A549 (cell line): ENCODE data around the gene CRACDL.

Source experiments
- BHLHE40 ChIP-seq: IDR thresholded peaks from 2 replicates; pipeline ENCODE4 v1.6.1; 2012; ENCODE audit warnings: low read depth, low read length, inconsistent platforms
- CTCF ChIP-seq: fragments of >200 bp; sonication (Bioruptor Twin); formaldehyde crosslinking; IDR thresholded peaks from 3 replicates; pipeline ENCODE4 v1.5.1; 2016
- FOSB ChIP-seq: fragments of 250-450 bp; sonication (Bioruptor Pico); IDR thresholded peaks from 2 replicates; pipeline ENCODE4 v1.5.0; 2020; ENCODE audit warnings: mild to moderate bottlenecking, moderate library complexity
- HES2 ChIP-seq: fragments of >200 bp; sonication (Bioruptor Twin); formaldehyde crosslinking; IDR thresholded peaks from 2 replicates; pipeline ENCODE4 v1.6.1; 2016
- HEYL ChIP-seq: fragments of 250-450 bp; sonication (Bioruptor Pico); IDR thresholded peaks from 2 replicates; pipeline ENCODE4 v1.8.0; 2021; ENCODE audit warnings: mild to moderate bottlenecking, moderate library complexity
- PBX3 ChIP-seq: IDR thresholded peaks from 2 replicates; pipeline ENCODE4 v1.6.1; 2012
- PHF8 ChIP-seq: fragments of 200-600 bp; sonication (generic); IDR thresholded peaks from 2 replicates; pipeline ENCODE4 v1.6.1; 2016; ENCODE audit warnings: low read depth, mild to moderate bottlenecking, antibody characterized with exemption, moderate library complexity, borderline replicate concordance
- POLR2A ChIP-seq: IDR thresholded peaks from 2 replicates; pipeline ENCODE4 v1.6.1; 2012; ENCODE audit warnings: mild to moderate bottlenecking, low read length
- RARB ChIP-seq: fragments of 250-450 bp; sonication (Bioruptor Pico); IDR thresholded peaks from 2 replicates; pipeline ENCODE4 v1.8.0; 2021; ENCODE audit warnings: mild to moderate bottlenecking, moderate library complexity
- USF2 ChIP-seq: fragments of 450-650 bp; IDR thresholded peaks from 2 replicates; pipeline ENCODE4 v1.6.1; 2014; ENCODE audit warnings: antibody characterized with exemption
- ZNF302 ChIP-seq: fragments of 250-450 bp; sonication (Bioruptor Pico); IDR thresholded peaks from 2 replicates; pipeline ENCODE4 v1.9.0; 2021; ENCODE audit warnings: inconsistent platforms, mild to moderate bottlenecking, moderate library complexity

- TF ChIP-seq HES2 (no peak), CTCF (no peak), POLR2A (no peak), FOSB (CRISPR knock-in tag) (no peak), PHF8 (no peak), HEYL (no peak), PBX3 (no peak), BHLHE40 (no peak), ZNF302 (no peak), RARB (CRISPR knock-in tag) (no peak), USF2 (no peak)
Measured at GRCh38 chr2:98761267-98761781, 174.7 kb downstream of the CRACDL start.
